Measurements from ENCODE around the gene VIP.

Gene VIP

GRCh38 chr6:152783217-152783878 lies 32.8 kb downstream of the VIP start:
- DNase-seq, result no peak

- DNase-seq, result no peak
Observed at GRCh38 chr6:152794696-152795095, 44.1 kb downstream of the VIP start.

GRCh38 chr6:152804150-152804549 lies 53.6 kb downstream of the VIP start:
- no peak for DNase-seq
